Measurements from ENCODE around the gene KNL1.

- TF ChIP-seq EZH2 (IDR thresholded peaks at IDR 0.05; ENCODE audit: borderline replicate concordance, low read depth, low read length, severe bottlenecking) (no peak), CTCF (IDR thresholded peaks at IDR 0.05; ENCODE audit: borderline replicate concordance, extremely low read depth, low read length, poor library complexity, severe bottlenecking) (no peak)
Measured at GRCh38 chr15:40697916-40698315, 103.9 kb downstream of the KNL1 start.

Data from DND-41 (cell line).